ENCODE results near the gene DGKG.

DNA sequence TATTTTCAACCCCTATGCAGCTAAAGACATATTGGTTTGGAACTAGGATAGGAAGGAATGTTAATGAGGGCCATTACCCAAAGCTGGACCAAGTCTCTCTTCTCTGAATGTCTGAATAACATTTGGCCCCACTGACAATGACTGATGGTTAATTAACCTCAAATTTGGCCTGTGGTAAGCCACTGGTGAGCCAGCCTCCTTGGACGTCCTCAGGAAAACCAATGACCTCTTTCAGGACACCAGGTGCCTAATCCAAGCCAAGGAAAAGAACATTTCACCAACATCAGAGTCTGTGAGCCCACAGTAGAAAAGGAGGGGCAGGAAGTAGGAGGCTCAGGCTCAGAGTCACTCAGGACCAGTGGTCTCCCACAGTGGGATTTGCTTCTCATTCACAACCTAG, 196.7 kb downstream of the DGKG start:
- TF ChIP-seq, protein P1, sequence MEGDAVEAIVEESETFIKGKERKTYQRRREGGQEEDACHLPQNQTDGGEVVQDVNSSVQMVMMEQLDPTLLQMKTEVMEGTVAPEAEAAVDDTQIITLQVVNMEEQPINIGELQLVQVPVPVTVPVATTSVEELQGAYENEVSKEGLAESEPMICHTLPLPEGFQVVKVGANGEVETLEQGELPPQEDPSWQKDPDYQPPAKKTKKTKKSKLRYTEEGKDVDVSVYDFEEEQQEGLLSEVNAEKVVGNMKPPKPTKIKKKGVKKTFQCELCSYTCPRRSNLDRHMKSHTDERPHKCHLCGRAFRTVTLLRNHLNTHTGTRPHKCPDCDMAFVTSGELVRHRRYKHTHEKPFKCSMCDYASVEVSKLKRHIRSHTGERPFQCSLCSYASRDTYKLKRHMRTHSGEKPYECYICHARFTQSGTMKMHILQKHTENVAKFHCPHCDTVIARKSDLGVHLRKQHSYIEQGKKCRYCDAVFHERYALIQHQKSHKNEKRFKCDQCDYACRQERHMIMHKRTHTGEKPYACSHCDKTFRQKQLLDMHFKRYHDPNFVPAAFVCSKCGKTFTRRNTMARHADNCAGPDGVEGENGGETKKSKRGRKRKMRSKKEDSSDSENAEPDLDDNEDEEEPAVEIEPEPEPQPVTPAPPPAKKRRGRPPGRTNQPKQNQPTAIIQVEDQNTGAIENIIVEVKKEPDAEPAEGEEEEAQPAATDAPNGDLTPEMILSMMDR (conservative IDR thresholded peaks at IDR 0.05; ENCODE audit: low read depth, low read length): no peak
- TF ChIP-seq EZH2 (IDR thresholded peaks at IDR 0.05; ENCODE audit: borderline replicate concordance, low read depth, low read length, poor library complexity, severe bottlenecking): no peak

Measured in A673 (cell line).